HCT116 (cell line): ENCODE results near the gene ARHGEF1. TPM values are rescaled to one million over a fixed set of nuclear protein-coding genes. Genes with fewer than 3 reads are reported as not detected.
A peak's percentile ranks its signal among the peaks of the same experiment; 100 is the strongest.
"Not testable (repeated sequence)": the region's sequence is repeated elsewhere in the genome, so short reads cannot be mapped to it uniquely, and the experiment has no call there.

Experiments
- ATAC-seq: fragments of 200-7000 bp; cut with Tn5 transposase; 2 replicates; pipeline ENCODE4 v1.9.1; 2020; ENCODE audit warnings: mild to moderate bottlenecking, moderate library complexity
- BruUV-seq: library from RNA; stranded (reverse); fragments of 400-500 nt; replicated peaks from 2 replicates; lab custom pipeline; 2021; lab: Mats Ljungman, UMichigan
- CTCF ChIA-PET: fragments of 300-600 bp; sonication (Branson Sonifier 250); formaldehyde crosslinking; loops from one replicate; lab custom pipeline; 2021; ENCODE audit warnings: antibody characterized with exemption; lab: Charles Lee
- POLR2A ChIA-PET: fragments of 300-600, 350-600 bp; sonication (Branson Sonifier 250); formaldehyde crosslinking; loops from one replicate; lab custom pipeline; 2021; ENCODE audit warnings: antibody characterized with exemption; lab: Charles Lee
- RAD21 ChIA-PET, 2 experiments: fragments of 300-600 bp; sonication (Branson Sonifier 250); formaldehyde crosslinking; loops; one replicate each; lab custom pipeline; 2023; ENCODE audit warnings: low total read pairs in 2 of 2; ENCODE audit not compliant: uncharacterized antibody in 2 of 2, unreplicated experiment in 2 of 2, low non-redundant PET in 1 of 2; lab: Charles Lee
- DNase-seq: peaks from one replicate; pipeline ENCODE4 v3.0.0-alpha.2; 2010; ENCODE audit warnings: low read depth, low spot score
- H2AFZ ChIP-seq: fragments of 200-600 bp; shearing (Covaris generic), sonication (generic); 2 replicates; pipeline ENCODE4 v1.6.1; 2017; ENCODE audit warnings: low read depth, mixed run types, mixed read lengths, antibody characterized with exemption, low read length; ENCODE audit not compliant: poor library complexity, severe bottlenecking
- H3K27ac ChIP-seq: 2 replicates; pipeline ENCODE4 v1.5.1; 2012; ENCODE audit warnings: low read depth, low read length
- H3K27me3 ChIP-seq: fragments of 200-600 bp; sonication (generic); 2 replicates; pipeline ENCODE4 v1.6.1; 2016; ENCODE audit warnings: mixed run types, low read length, mixed read lengths; ENCODE audit not compliant: insufficient read depth
- H3K36me3 ChIP-seq, 2 experiments: fragments of 200-500 bp in 1 of 2; fragments of 200-600 bp in 1 of 2; sonication (Bioruptor generic) in 1 of 2; sonication (generic) in 1 of 2; 2 replicates each; pipeline versions ENCODE4 v1.5.1 to v1.6.1; 2014 to 2016; ENCODE audit warnings: low read length in 2 of 2, inconsistent platforms in 1 of 2, mixed read lengths in 1 of 2, mixed run types in 1 of 2; ENCODE audit not compliant: insufficient read depth in 2 of 2, control insufficient read depth in 1 of 2
- H3K4me1 ChIP-seq, 2 experiments: fragments of 200-600 bp in 1 of 2; sonication (generic) in 1 of 2; 2 replicates each; pipeline versions ENCODE4 v1.5.1 to v1.6.1; 2012 to 2017; ENCODE audit warnings: low read length in 2 of 2, inconsistent platforms in 1 of 2, mild to moderate bottlenecking in 1 of 2, mixed read lengths in 1 of 2, mixed run types in 1 of 2, moderate library complexity in 1 of 2; ENCODE audit not compliant: insufficient read depth in 2 of 2, control insufficient read depth in 1 of 2
- H3K4me2 ChIP-seq: fragments of 200-600 bp; sonication (generic); 2 replicates; pipeline ENCODE4 v1.6.1; 2017; ENCODE audit warnings: mixed run types, low read length, mixed read lengths
- H3K4me3 ChIP-seq, 2 experiments: fragments of 200-600 bp in 1 of 2; sonication (generic) in 1 of 2; replicated peaks in 1 of 2; 2 replicates each; pipeline ENCODE4 v1.5.1; 2011 to 2016; ENCODE audit warnings: low read length in 2 of 2, control low read depth in 1 of 2, low read depth in 1 of 2, mild to moderate bottlenecking in 1 of 2, mixed read lengths in 1 of 2, mixed run types in 1 of 2
- H3K79me2 ChIP-seq: fragments of 200-600 bp; sonication (generic); 2 replicates; pipeline ENCODE4 v1.6.1; 2017; ENCODE audit warnings: mild to moderate bottlenecking, mixed run types, low read length, moderate library complexity, mixed read lengths; ENCODE audit not compliant: insufficient read depth
- H3K9ac ChIP-seq: fragments of 200-600 bp; sonication (generic); 2 replicates; pipeline ENCODE4 v1.6.1; 2016; ENCODE audit warnings: low read length, mixed read lengths
- H3K9me2 ChIP-seq: fragments of 200-600 bp; sonication (generic), shearing (Covaris generic); 2 replicates; pipeline ENCODE4 v1.6.1; 2017; ENCODE audit warnings: mixed run types, mild to moderate bottlenecking, moderate library complexity; ENCODE audit not compliant: insufficient read depth
- H3K9me3 ChIP-seq, 2 experiments: fragments of 200-500 bp in 1 of 2; fragments of 200-600 bp in 1 of 2; sonication (Bioruptor generic) in 1 of 2; sonication (generic) in 1 of 2; 2 replicates each; pipeline ENCODE4 v1.6.1; 2014 to 2017; ENCODE audit warnings: low read length in 2 of 2, mixed read lengths in 2 of 2, inconsistent platforms in 1 of 2, low read depth in 1 of 2, mild to moderate bottlenecking in 1 of 2, mixed run types in 1 of 2, moderate library complexity in 1 of 2; ENCODE audit not compliant: control insufficient read depth in 1 of 2, insufficient read depth in 1 of 2
- H4K20me1 ChIP-seq: fragments of 200-600 bp; sonication (generic), shearing (Covaris generic); 2 replicates; pipeline ENCODE4 v1.6.1; 2017; ENCODE audit warnings: mixed run types, mild to moderate bottlenecking, moderate library complexity; ENCODE audit not compliant: insufficient read depth
- CEBPB ChIP-seq: IDR thresholded peaks from 2 replicates; pipeline ENCODE4 v1.6.1; 2012; ENCODE audit warnings: low read depth
- CTCF ChIP-seq, 3 experiments: fragments of 200-600 bp in 1 of 3; sonication (generic) in 1 of 3; IDR thresholded peaks in 2 of 3; conservative IDR thresholded peaks in 1 of 3; 2 replicates each; pipeline ENCODE4 v1.5.1; 2012 to 2017; ENCODE audit warnings: low read depth in 2 of 3, low read length in 2 of 3, antibody characterized with exemption in 1 of 3, borderline replicate concordance in 1 of 3, control low read depth in 1 of 3, mild to moderate bottlenecking in 1 of 3, mixed read lengths in 1 of 3, mixed run types in 1 of 3, moderate library complexity in 1 of 3; ENCODE audit not compliant: insufficient read depth in 1 of 3
- EZH2phosphoT487 ChIP-seq: fragments of 200-600 bp; IDR thresholded peaks from 2 replicates; pipeline ENCODE4 v1.6.1; 2018; ENCODE audit warnings: antibody characterized with exemption, borderline replicate concordance
- FOSL1 ChIP-seq: IDR thresholded peaks from 2 replicates; pipeline ENCODE4 v1.6.1; 2012; ENCODE audit warnings: low read depth
- SIN3A ChIP-seq: IDR thresholded peaks from 2 replicates; pipeline ENCODE4 v1.6.1; 2012; ENCODE audit warnings: low read depth
- ZNF274 ChIP-seq: fragments of 200-500 bp; sonication (Bioruptor generic); IDR thresholded peaks from 2 replicates; pipeline ENCODE4 v1.6.1; 2014; ENCODE audit warnings: mild to moderate bottlenecking, low read depth, low read length, inconsistent platforms
- intact Hi-C: fragments of 100-400 bp; cut with micrococcal nuclease; formaldehyde crosslinking; loops from 2 replicates; pipeline ENCODE4 v1.10.0; 2022
- total RNA-seq: library from RNA; stranded (reverse); gene quantifications from one replicate; pipeline ENCODE4 v1.2.1, GENCODE V29; 2021; ENCODE audit not compliant: unreplicated experiment

ARHGEF1 gene
- total RNA-seq, 1 experiment from 2014 or later, result 110 TPM

DNA sequence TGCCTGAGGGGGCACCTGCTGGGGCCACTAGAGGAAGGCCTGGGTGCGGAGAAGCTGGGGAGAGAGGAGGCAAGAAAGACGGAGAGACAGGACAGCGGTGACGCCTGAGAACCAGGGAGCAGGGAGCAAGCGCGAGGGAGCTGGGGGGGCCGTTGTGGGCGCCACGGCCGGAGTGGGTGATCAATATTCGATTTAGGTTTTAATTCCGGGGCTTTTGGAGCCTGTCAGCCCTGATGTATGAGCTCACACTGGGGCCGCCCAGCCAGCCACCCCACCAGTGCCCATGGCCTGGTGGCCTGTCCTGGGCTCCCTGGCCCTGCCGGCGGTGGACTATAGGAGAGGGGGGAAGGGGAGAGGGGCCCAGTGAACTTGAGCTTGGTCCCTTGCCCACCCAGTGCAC lies 54.0 kb downstream of the ARHGEF1 start:
- ATAC-seq (no peak), DNase-seq (no peak)
- Histone ChIP-seq H3K4me2 (no peak overlapping the region), H3K4me1 (peaks cover 0 to 10% of the 10 kb centered on the region in 2 experiments; a peak in 2 of 4 replicates), H3K27ac (no peak overlapping the region), H3K4me3 (no peak overlapping the region), H3K9me2 (no peaks in the 10 kb centered on the region), H3K27me3 (no peaks in the 10 kb centered on the region; the same call in 1 of the 2 replicates), H2AFZ (no peak overlapping the region), H3K9me3 (no peaks in the 10 kb centered on the region), H3K9ac (no peak overlapping the region), H3K79me2 (no peaks in the 10 kb centered on the region), H4K20me1 (no peaks in the 10 kb centered on the region), H3K36me3 (no peaks in the 10 kb centered on the region)
- ChIA-PET RAD21 (no interaction called here), POLR2A (no interaction called here), CTCF (interaction anchor here (1.2 kb wide), 1 partner anchor 49 kb away, joined by 3 read pairs; no protein-coding TSS in a partner anchor)
- TF ChIP-seq SIN3A (no peak), EZH2phosphoT487 (no peak), FOSL1 (no peak), ZNF274 (no peak)
- intact Hi-C loops, result no loop called here
- no TSS peak for BruUV-seq

DNA sequence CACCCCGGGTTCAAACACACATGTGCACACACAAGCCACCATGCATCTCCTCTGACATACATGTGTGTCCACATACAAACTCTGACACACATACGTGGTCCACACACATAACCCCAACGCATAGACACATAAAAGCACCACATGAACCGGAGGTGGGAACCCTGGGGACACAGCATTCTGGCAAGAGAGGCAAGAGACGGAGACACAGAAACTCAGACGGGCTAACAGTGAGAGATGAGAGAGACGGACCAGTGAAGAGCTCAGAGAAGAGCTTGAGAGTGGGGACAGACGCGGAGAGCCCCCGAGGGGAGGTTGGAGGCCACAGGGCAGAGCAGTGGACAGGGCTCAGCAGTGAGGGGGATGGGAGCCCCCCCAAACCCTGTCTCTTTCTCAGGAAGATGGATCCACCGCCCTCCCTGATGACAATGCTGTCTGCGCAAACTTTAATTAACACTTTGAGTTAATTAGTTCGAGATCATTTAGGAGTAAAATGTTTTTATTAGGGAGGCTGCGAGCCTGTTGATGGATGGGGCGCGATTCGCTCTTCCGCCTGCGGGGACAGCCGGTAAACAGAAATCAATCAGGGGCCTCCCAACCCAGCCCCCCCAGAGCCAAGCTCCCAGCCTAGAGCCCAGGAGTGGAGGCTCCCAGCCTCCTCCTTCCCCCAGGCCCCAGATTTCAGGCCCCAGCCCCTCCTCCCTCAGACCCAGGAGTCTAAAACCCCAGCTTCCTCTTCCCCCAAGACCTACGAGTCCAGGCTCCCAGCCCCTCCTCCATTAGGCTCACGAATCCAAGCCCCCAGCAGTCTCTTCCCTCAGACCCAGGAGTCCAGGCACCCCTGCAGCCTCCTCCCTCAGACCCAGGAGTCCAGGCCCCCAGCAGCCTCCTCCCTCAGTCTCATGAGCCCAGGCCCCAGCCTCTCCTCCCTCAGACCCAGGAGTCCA lies 54.8 kb downstream of the ARHGEF1 start:
- Histone ChIP-seq H3K27ac (no peak overlapping the region), H3K36me3 (no peaks in the 10 kb centered on the region), H4K20me1 (no peaks in the 10 kb centered on the region), H3K9ac (no peak overlapping the region), H3K4me2 (no peak overlapping the region), H3K27me3 (no peaks in the 10 kb centered on the region; the same call in 1 of the 2 replicates), H3K9me2 (no peaks in the 10 kb centered on the region), H3K79me2 (no peaks in the 10 kb centered on the region), H2AFZ (no peak overlapping the region), H3K4me3 (no peak overlapping the region), H3K9me3 (no peaks in the 10 kb centered on the region), H3K4me1 (peaks cover 0 to 10% of the 10 kb centered on the region in 2 experiments; a peak in 2 of 4 replicates)
- RAD21 ChIA-PET, result no interaction called here
- no TSS peak for BruUV-seq
- POLR2A ChIA-PET, result no interaction called here
- CTCF ChIA-PET, result interaction anchor here (0.7 to 1.2 kb wide), 2 partner anchors 14 to 50 kb away, joined by 3 to 4 read pairs; no protein-coding TSS in a partner anchor
- ATAC-seq, result no peak; the same call in 1 of the 2 replicates
- DNase-seq, result no peak
- intact Hi-C loops, result no loop called here
- no peak for TF ChIP-seq CEBPB
- peak in 2 of 3 experiments; percentile 25 to 43; a peak in 3 of 6 replicates for TF ChIP-seq CTCF (IDR thresholded peaks at IDR 0.05 in 2 of 3, conservative IDR thresholded peaks at IDR 0.05 in 1 of 3; ENCODE audit: borderline replicate concordance in 1 of 3, insufficient read depth in 1 of 3, low read depth in 2 of 3, low read length in 2 of 3)

DNA sequence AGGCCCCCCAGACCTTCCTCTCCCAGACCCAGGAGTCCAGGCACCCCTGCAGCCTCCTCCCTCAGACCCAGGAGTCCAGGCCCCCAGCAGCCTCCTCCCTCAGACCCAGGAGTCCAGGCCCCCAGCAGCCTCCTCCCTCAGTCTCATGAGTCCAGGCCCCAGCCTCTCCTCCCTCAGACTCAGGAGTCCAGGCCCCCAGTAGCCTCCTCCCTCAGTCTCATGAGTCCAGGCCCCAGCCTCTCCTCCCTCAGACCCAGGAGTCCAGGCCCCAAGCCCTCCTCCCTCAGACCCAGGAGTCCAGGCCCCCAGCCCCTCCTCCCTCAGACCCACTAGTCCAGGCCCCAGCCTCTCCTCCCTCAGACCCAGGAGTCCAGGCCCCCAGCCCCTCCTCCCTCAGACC lies 56.2 kb downstream of the ARHGEF1 start:
- H3K79me2 ChIP-seq, H3K9ac ChIP-seq, H3K4me2 ChIP-seq, H3K27me3 ChIP-seq, CTCF ChIA-PET, RAD21 ChIA-PET, intact Hi-C loops, BruUV-seq, H3K9me2 ChIP-seq, H4K20me1 ChIP-seq, H3K27ac ChIP-seq, POLR2A ChIA-PET, H2AFZ ChIP-seq, ATAC-seq, H3K36me3 ChIP-seq, H3K9me3 ChIP-seq, H3K4me3 ChIP-seq, DNase-seq: not testable (repeated sequence)
- peaks cover 0 to 10% of the 10 kb centered on the region in 2 experiments; a peak in 2 of 4 replicates for H3K4me1 ChIP-seq
